Measurements from ENCODE around the gene MAPK12.

DNA sequence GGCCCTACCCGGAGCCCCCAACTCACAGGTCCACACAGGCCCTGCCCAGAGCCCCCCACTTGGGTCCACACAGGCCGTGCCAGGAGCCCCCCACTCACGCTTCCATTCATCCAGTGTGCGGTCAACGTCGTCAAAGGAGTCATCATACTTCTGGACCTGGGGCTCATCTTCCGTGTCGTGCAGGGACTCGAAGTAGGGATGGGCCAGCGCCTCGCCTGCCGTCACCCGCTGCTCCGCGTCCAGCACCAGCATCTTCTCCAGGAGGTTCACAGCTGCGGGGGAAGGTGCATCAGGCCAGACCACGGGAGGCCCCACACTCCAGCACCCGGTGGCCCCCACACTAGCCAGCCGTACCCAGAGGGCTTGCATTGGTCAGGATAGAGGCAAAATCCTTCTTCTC, 6.4 kb downstream of the MAPK12 start:
- TF ChIP-seq, protein P1, sequence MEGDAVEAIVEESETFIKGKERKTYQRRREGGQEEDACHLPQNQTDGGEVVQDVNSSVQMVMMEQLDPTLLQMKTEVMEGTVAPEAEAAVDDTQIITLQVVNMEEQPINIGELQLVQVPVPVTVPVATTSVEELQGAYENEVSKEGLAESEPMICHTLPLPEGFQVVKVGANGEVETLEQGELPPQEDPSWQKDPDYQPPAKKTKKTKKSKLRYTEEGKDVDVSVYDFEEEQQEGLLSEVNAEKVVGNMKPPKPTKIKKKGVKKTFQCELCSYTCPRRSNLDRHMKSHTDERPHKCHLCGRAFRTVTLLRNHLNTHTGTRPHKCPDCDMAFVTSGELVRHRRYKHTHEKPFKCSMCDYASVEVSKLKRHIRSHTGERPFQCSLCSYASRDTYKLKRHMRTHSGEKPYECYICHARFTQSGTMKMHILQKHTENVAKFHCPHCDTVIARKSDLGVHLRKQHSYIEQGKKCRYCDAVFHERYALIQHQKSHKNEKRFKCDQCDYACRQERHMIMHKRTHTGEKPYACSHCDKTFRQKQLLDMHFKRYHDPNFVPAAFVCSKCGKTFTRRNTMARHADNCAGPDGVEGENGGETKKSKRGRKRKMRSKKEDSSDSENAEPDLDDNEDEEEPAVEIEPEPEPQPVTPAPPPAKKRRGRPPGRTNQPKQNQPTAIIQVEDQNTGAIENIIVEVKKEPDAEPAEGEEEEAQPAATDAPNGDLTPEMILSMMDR (conservative IDR thresholded peaks at IDR 0.05 in 1 of 2, IDR thresholded peaks at IDR 0.05 in 1 of 2; ENCODE audit: extremely low read depth in 1 of 2, insufficient read depth in 1 of 2, low read depth in 1 of 2, low read length in 2 of 2) = no peak
- no peak for TF ChIP-seq EZH2 (IDR thresholded peaks at IDR 0.05; ENCODE audit: borderline replicate concordance, low read length)
